K562 (cell line): ENCODE results near the gene CD52. TPM values are rescaled to one million over a fixed set of nuclear protein-coding genes. Genes with fewer than 3 reads are reported as not detected.

Experiments used
- BCOR ChIP-seq: fragments of 450-650 bp; IDR thresholded peaks from 2 replicates; pipeline ENCODE4 v1.6.1; 2016
- BRD9 ChIP-seq: fragments of 450-650 bp; IDR thresholded peaks from 2 replicates; pipeline ENCODE4 v1.6.1; 2018; ENCODE audit warnings: low read depth; ENCODE audit not compliant: partially characterized antibody
- CHD2 ChIP-seq: IDR thresholded peaks from 2 replicates; pipeline ENCODE4 v1.6.1; 2011; ENCODE audit warnings: low read depth, low read length
- CHD4 ChIP-seq: fragments of 200-600 bp; sonication (generic); IDR thresholded peaks from 3 replicates; pipeline ENCODE4 v1.6.1; 2012; ENCODE audit warnings: low read depth, mild to moderate bottlenecking, mixed read lengths, low read length, inconsistent platforms; ENCODE audit not compliant: insufficient read depth, insufficient replicate concordance, poor library complexity, severe bottlenecking
- CTCFL ChIP-seq: IDR thresholded peaks from 2 replicates; pipeline ENCODE4 v1.6.1; 2011; ENCODE audit warnings: borderline replicate concordance, low read depth, mild to moderate bottlenecking, moderate library complexity, low read length; ENCODE audit not compliant: insufficient read depth, poor library complexity, severe bottlenecking
- GABPB1 ChIP-seq: sonication (generic); formaldehyde crosslinking; IDR thresholded peaks from 2 replicates; pipeline ENCODE4 v1.8.0; 2022; ENCODE audit warnings: mild to moderate bottlenecking, missing genetic modification reagents
- RCOR1 ChIP-seq, 2 experiments: IDR thresholded peaks; 2 replicates each; pipeline ENCODE4 v1.6.1; 2012; ENCODE audit warnings: low read depth in 2 of 2, low read length in 2 of 2, borderline replicate concordance in 1 of 2, improper control_type of control experiment in 1 of 2
- SPI1 ChIP-seq: IDR thresholded peaks from 2 replicates; pipeline ENCODE4 v1.6.1; 2011; ENCODE audit warnings: low read depth, low read length, control low read depth, borderline replicate concordance
- ZFP91 ChIP-seq: sonication (generic); formaldehyde crosslinking; IDR thresholded peaks from 2 replicates; pipeline ENCODE4 v1.8.0; 2022; ENCODE audit warnings: mild to moderate bottlenecking, missing genetic modification reagents
- ZNF263 ChIP-seq: sonication (generic); formaldehyde crosslinking; IDR thresholded peaks from 2 replicates; pipeline ENCODE4 v1.8.0; 2022; ENCODE audit warnings: mild to moderate bottlenecking, missing genetic modification reagents, borderline replicate concordance
- polyA plus RNA-seq, 8 experiments: library from polyadenylated mRNA; depleted of rRNA in 4 of 8; stranded (reverse) in 5 of 8; unstranded in 3 of 8; fragments of >200 nt; fragmentation: Nextera tagmentation in 2 of 8; fragmentation: Illumina TruSeq in 1 of 8; extraction: Ambion mirVana in 2 of 8; extraction: Trizol in 1 of 8; gene quantifications; 2 replicates each; pipeline versions ENCODE4 v1.2.1 to v1.2.3, GENCODE V29; 2011 to 2014; ENCODE audit warnings: inconsistent platforms in 1 of 8, missing spikeins in 1 of 8
- total RNA-seq, 7 experiments: library from RNA; depleted of rRNA in 6 of 7; stranded (reverse); fragments of >200 nt in 6 of 7; fragmentation: Illumina TruSeq in 2 of 7; extraction: Trizol in 2 of 7; gene quantifications; 2 replicates each; pipeline versions ENCODE4 v1.2.1 to v1.2.3, GENCODE V29; 2011 to 2021; ENCODE audit warnings: low replicate concordance in 1 of 7

CD52 gene
- total and polyA plus RNA-seq, 9 of the 15 experiments (the other 6 are each of a cell fraction or from before 2014, with no cell fraction given), result 34.9 to 488 (median 173) TPM

- TF ChIP-seq BRD9, result peak; percentile 39
- no peak for TF ChIP-seq ZFP91 (CRISPR knock-in tag)
- TF ChIP-seq CHD2, result no peak
- TF ChIP-seq CHD4, result peak; percentile 26
- TF ChIP-seq BCOR, result peak; percentile 92
- TF ChIP-seq RCOR1 (IDR thresholded peaks at IDR 0.05; ENCODE audit: borderline replicate concordance in 1 of 2, low read depth in 2 of 2, low read length in 2 of 2), result peak in 1 of 2 experiments; percentile 33; a peak in 1 of 4 replicates
- no peak for TF ChIP-seq ZNF263 (CRISPR knock-in tag)
- TF ChIP-seq SPI1, result no peak
- TF ChIP-seq CTCFL, result no peak
- no peak for TF ChIP-seq GABPB1 (CRISPR knock-in tag)
These were observed 32.6 kb downstream of the CD52 start (continued) for GRCh38 chr1:26350343-26350700.
